ENCODE results near the gene CTSA. TPM values are rescaled to one million over a fixed set of nuclear protein-coding genes. Genes with fewer than 3 reads are reported as not detected.

The CTSA gene
- total RNA-seq, 4 donors from 2014 or later, result 20.6 to 66.9 (median 32.5) TPM

DNA sequence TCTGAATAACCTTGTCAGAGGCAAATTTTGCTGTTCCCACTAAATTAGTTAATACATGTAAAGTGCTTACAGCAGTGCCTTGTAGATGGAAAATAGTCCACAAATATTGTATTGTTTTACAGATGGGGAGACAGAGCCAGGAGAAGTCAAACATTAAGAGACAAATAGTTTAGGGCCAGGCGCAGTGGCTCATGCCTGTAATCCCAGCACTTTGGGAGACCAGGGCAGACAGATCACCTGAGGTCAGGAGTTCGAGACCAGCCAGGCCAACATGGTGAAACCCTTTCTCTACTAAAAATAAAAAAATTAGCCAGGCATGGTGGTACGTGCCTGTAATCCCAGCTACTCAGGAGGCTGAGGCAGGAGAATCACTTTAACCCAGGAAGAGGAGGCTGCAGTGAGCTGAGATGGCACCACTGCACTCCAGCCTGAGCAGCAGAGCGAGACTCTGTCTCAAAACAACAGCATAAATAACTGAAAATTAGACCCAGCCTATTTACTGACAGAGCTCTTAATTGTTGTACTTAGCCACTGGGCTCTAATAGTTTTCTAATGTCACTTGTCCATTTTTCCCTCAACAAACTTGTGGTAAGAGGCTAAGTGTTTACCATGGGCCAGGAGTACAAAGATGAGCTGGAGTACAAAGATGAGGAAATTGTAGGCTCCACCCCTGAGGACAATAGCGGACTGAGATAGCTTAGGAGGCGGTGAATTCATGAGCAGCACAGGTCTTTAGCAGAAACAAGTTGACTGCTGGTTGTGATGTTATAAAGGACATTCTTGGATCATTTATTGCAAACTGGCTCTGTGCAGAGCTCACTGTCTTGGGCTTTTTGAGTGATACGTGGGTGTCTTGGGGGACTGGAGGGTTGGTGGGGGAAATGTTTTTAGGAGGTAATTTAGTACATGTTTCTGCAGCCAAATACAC, 27.3 kb upstream of the CTSA start:
- intact Hi-C loops (cut with DNase I; ENCODE audit: low total_unique reads), result no loop called here
- H3K27ac ChIP-seq, result no peak overlapping the region
- no peaks in the 10 kb centered on the region for H3K27me3 ChIP-seq
- TF ChIP-seq POLR2A (IDR thresholded peaks at IDR 0.05), result no peak
- TF ChIP-seq, protein P1, sequence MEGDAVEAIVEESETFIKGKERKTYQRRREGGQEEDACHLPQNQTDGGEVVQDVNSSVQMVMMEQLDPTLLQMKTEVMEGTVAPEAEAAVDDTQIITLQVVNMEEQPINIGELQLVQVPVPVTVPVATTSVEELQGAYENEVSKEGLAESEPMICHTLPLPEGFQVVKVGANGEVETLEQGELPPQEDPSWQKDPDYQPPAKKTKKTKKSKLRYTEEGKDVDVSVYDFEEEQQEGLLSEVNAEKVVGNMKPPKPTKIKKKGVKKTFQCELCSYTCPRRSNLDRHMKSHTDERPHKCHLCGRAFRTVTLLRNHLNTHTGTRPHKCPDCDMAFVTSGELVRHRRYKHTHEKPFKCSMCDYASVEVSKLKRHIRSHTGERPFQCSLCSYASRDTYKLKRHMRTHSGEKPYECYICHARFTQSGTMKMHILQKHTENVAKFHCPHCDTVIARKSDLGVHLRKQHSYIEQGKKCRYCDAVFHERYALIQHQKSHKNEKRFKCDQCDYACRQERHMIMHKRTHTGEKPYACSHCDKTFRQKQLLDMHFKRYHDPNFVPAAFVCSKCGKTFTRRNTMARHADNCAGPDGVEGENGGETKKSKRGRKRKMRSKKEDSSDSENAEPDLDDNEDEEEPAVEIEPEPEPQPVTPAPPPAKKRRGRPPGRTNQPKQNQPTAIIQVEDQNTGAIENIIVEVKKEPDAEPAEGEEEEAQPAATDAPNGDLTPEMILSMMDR (IDR thresholded peaks at IDR 0.05), result no peak
- no peaks in the 10 kb centered on the region for H3K4me1 ChIP-seq
- no peak overlapping the region for H3K4me3 ChIP-seq
- no peaks in the 10 kb centered on the region for H3K9me3 ChIP-seq
- DNase-seq, result no peak
- no peaks in the 10 kb centered on the region for H3K36me3 ChIP-seq

- H3K27me3 ChIP-seq, result no peaks in the 10 kb centered on the region
- H3K36me3 ChIP-seq, result no peaks in the 10 kb centered on the region
- no peak overlapping the region for H3K4me3 ChIP-seq
- no peak overlapping the region for H3K27ac ChIP-seq
- DNase-seq, result no peak
- intact Hi-C loops (cut with DNase I; ENCODE audit: low total_unique reads), result no loop called here
- H3K9me3 ChIP-seq, result no peaks in the 10 kb centered on the region
- TF ChIP-seq POLR2A (IDR thresholded peaks at IDR 0.05), result no peak
- TF ChIP-seq, protein P1 (IDR thresholded peaks at IDR 0.05), result no peak
- H3K4me1 ChIP-seq, result no peaks in the 10 kb centered on the region
These were observed 24.7 kb upstream of the CTSA start for GRCh38 chr20:45866454-45866853.

- intact Hi-C loops (cut with DNase I; ENCODE audit: low total_unique reads), result no loop called here
- H3K36me3 ChIP-seq, result no peaks in the 10 kb centered on the region
- DNase-seq, result no peak
- TF ChIP-seq POLR2A (IDR thresholded peaks at IDR 0.05), result no peak
- TF ChIP-seq, protein P1 (IDR thresholded peaks at IDR 0.05), result no peak
- H3K9me3 ChIP-seq, result no peaks in the 10 kb centered on the region
- no peaks in the 10 kb centered on the region for H3K4me1 ChIP-seq
- no peak overlapping the region for H3K4me3 ChIP-seq
- no peaks in the 10 kb centered on the region for H3K27me3 ChIP-seq
- H3K27ac ChIP-seq, result no peak overlapping the region
These were observed 23.9 kb upstream of the CTSA start for GRCh38 chr20:45867136-45867818.

GRCh38 chr20:45867819-45868176, 23.3 kb upstream of the CTSA start:
- TF ChIP-seq POLR2A (IDR thresholded peaks at IDR 0.05), result no peak
- TF ChIP-seq, protein P1 (IDR thresholded peaks at IDR 0.05), result no peak
- H3K4me1 ChIP-seq, result no peaks in the 10 kb centered on the region
- no peaks in the 10 kb centered on the region for H3K9me3 ChIP-seq
- intact Hi-C loops (cut with DNase I; ENCODE audit: low total_unique reads), result no loop called here
- no peaks in the 10 kb centered on the region for H3K36me3 ChIP-seq
- no peaks in the 10 kb centered on the region for H3K27me3 ChIP-seq
- H3K4me3 ChIP-seq, result no peak overlapping the region
- DNase-seq, result no peak
- H3K27ac ChIP-seq, result no peak overlapping the region

- Histone ChIP-seq H3K4me1 (no peaks in the 10 kb centered on the region), H3K9me3 (no peaks in the 10 kb centered on the region), H3K27ac (no peak overlapping the region), H3K4me3 (no peak overlapping the region), H3K36me3 (no peaks in the 10 kb centered on the region), H3K27me3 (no peaks in the 10 kb centered on the region)
- no peak for TF ChIP-seq POLR2A (IDR thresholded peaks at IDR 0.05)
- TF ChIP-seq, protein P1 (IDR thresholded peaks at IDR 0.05), result no peak
- intact Hi-C loops (cut with DNase I; ENCODE audit: low total_unique reads), result no loop called here
- DNase-seq, result no peak
These were observed 18.5 kb upstream of the CTSA start for GRCh38 chr20:45872626-45873025.
